Liver (tissue), 9 donors: ENCODE data around the gene ADAMTS20. TPM values are rescaled to one million over a fixed set of nuclear protein-coding genes. Genes with fewer than 3 reads are reported as not detected.

Source experiments
- DNase-seq: peaks from one replicate; pipeline ENCODE4 v3.0.0-alpha.2; 2017; ENCODE audit warnings: low spot score
- H3K27ac ChIP-seq, 2 donors: one replicate each; pipeline ENCODE4 v1.7.0; 2013; ENCODE audit warnings: inconsistent platforms in 2 of 2, low read length in 2 of 2, control low read depth in 1 of 2, low read depth in 1 of 2, mild to moderate bottlenecking in 1 of 2
- H3K27me3 ChIP-seq, 4 donors: one replicate each; pipeline versions ENCODE4 v1.6.1 to v1.7.0; 2013; ENCODE audit warnings: low read length in 3 of 4, inconsistent platforms in 1 of 4, mild to moderate bottlenecking in 1 of 4, moderate library complexity in 1 of 4; ENCODE audit not compliant: control insufficient read depth in 4 of 4, insufficient read depth in 4 of 4
- H3K36me3 ChIP-seq, 4 donors: one replicate each; pipeline versions ENCODE4 v1.6.1 to v1.7.0; 2013; ENCODE audit warnings: low read length in 3 of 4, mild to moderate bottlenecking in 3 of 4, low read depth in 1 of 4, moderate library complexity in 1 of 4; ENCODE audit not compliant: control insufficient read depth in 4 of 4, insufficient read depth in 3 of 4
- H3K4me1 ChIP-seq, 4 donors: one replicate each; pipeline versions ENCODE4 v1.6.1 to v1.7.0; 2013; ENCODE audit warnings: low read length in 3 of 4, mild to moderate bottlenecking in 3 of 4, moderate library complexity in 1 of 4; ENCODE audit not compliant: control insufficient read depth in 4 of 4, insufficient read depth in 4 of 4
- H3K4me3 ChIP-seq, 3 donors: one replicate each; pipeline versions ENCODE4 v1.6.1 to v1.7.0; 2013; ENCODE audit warnings: low read length in 3 of 3, control low read depth in 1 of 3, low read depth in 1 of 3, mild to moderate bottlenecking in 1 of 3
- H3K9ac ChIP-seq, 2 donors: one replicate each; pipeline ENCODE4 v1.7.0; 2013; ENCODE audit warnings: low read length in 2 of 2, mild to moderate bottlenecking in 2 of 2, moderate library complexity in 2 of 2, control low read depth in 1 of 2, low read depth in 1 of 2
- H3K9me3 ChIP-seq, 4 donors: one replicate each; pipeline versions ENCODE4 v1.6.1 to v1.7.0; 2013; ENCODE audit warnings: low read length in 3 of 4; ENCODE audit not compliant: control insufficient read depth in 4 of 4
- CTCF ChIP-seq: fragments of 150-350 bp; IDR thresholded peaks from 2 replicates; pipeline ENCODE4 v1.5.1; 2017; ENCODE audit warnings: improper control_type of control experiment, low read depth, low read length; ENCODE audit not compliant: missing input control
- EGR1 ChIP-seq, 2 donors: IDR thresholded peaks; 2 replicates each; pipeline ENCODE4 v1.6.1; 2016 to 2018; ENCODE audit warnings: antibody characterized with exemption in 2 of 2, low read depth in 2 of 2
- FOXA1 ChIP-seq: IDR thresholded peaks from 2 replicates; pipeline ENCODE4 v1.6.1; 2016; ENCODE audit warnings: antibody characterized with exemption
- FOXA2 ChIP-seq: IDR thresholded peaks from 2 replicates; pipeline ENCODE4 v1.6.1; 2016; ENCODE audit warnings: antibody characterized with exemption
- HNF4A ChIP-seq, 2 donors: conservative IDR thresholded peaks; 2 replicates each; pipeline ENCODE4 v1.6.1; 2016; ENCODE audit warnings: antibody characterized with exemption in 2 of 2, mild to moderate bottlenecking in 2 of 2
- HNF4G ChIP-seq: IDR thresholded peaks from 2 replicates; pipeline ENCODE4 v1.6.1; 2016; ENCODE audit warnings: antibody characterized with exemption
- NR2F2 ChIP-seq: IDR thresholded peaks from 2 replicates; pipeline ENCODE4 v1.6.1; 2016; ENCODE audit warnings: antibody characterized with exemption
- RAD21 ChIP-seq, 2 donors: IDR thresholded peaks; 2 replicates each; pipeline ENCODE4 v1.6.1; 2016; ENCODE audit warnings: antibody characterized with exemption in 2 of 2, mild to moderate bottlenecking in 2 of 2
- REST ChIP-seq: IDR thresholded peaks from 2 replicates; pipeline ENCODE4 v1.6.1; 2016; ENCODE audit warnings: antibody characterized with exemption, mild to moderate bottlenecking
- SP1 ChIP-seq: IDR thresholded peaks from 2 replicates; pipeline ENCODE4 v1.6.1; 2018; ENCODE audit warnings: antibody characterized with exemption, mild to moderate bottlenecking
- TAF1 ChIP-seq: conservative IDR thresholded peaks from 2 replicates; pipeline ENCODE4 v1.6.1; 2016; ENCODE audit warnings: antibody characterized with exemption, mild to moderate bottlenecking
- YY1 ChIP-seq: IDR thresholded peaks from 2 replicates; pipeline ENCODE4 v1.6.1; 2016; ENCODE audit warnings: antibody characterized with exemption, mild to moderate bottlenecking
- WGBS: extraction: QIAGEN DNeasy Blood & Tissue Kit; methylation state at CpG from one replicate; pipeline ENCODE4 v1.1.7; 2013; 5-methylcytosine and 5-hydroxymethylcytosine counted together
- polyA plus RNA-seq, 2 donors: library from polyadenylated mRNA; stranded (reverse) in 1 of 2; unstranded in 1 of 2; fragments of 200-250 nt in 1 of 2; fragments of >200 nt in 1 of 2; fragmentation: Nextera tagmentation in 1 of 2; extraction: Ambion mirVana in 1 of 2; gene quantifications; one replicate each; pipeline versions ENCODE4 v1.2.1 to v1.2.3, GENCODE V29; 2013 to 2015
- total RNA-seq, 2 donors: library from RNA; depleted of rRNA; stranded (reverse); fragments of >200 nt; gene quantifications; one replicate each; pipeline ENCODE4 v1.2.3, GENCODE V29; 2014
- TF ChIP-seq, protein P1 (sequence below): IDR thresholded peaks from 2 replicates; pipeline ENCODE4 v1.6.1; 2016; ENCODE audit warnings: antibody characterized with exemption
- TF ChIP-seq, protein P2 (sequence below): IDR thresholded peaks from 2 replicates; pipeline ENCODE4 v1.6.1; 2016; ENCODE audit warnings: antibody characterized with exemption
- donor health status: healthy.
- donor health status: healthy.
- donor health status: healthy.
- donor health status: healthy.
- donor health status: healthy.

The ADAMTS20 gene
- total and polyA plus RNA-seq, 4 donors: 0.05 TPM; not detected in 3

- TF ChIP-seq REST: no peak
Observed at GRCh38 chr12:43315961-43316360, 236.0 kb downstream of the ADAMTS20 start (continued).

DNA sequence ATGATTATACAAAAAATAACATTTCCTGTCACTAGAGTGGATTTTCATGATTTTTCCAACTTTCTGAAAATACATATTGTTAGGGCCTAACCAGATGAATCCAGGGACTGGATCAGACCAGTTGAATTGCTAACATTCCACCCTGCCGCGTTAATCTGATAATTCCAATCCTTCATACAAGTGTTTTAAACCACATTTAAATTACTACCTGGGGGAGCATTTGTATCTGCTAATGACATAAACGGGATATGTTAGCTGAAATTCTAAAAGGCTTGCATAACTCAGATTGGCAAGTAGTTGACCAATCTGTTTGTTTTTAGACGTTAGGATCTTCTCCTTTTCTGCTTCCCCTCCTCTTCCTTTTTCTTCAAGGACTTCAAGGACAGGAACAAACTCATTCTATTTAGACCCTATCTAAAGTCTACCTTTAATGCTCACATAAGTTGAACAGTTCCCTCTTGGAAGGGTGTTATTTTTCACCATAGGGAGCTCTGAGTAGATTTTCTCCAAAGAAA is 239.0 kb downstream of the ADAMTS20 start:
- TF ChIP-seq EGR1 (IDR thresholded peaks at IDR 0.05; ENCODE audit: low read depth in 2 of 2): no peak
- no peak for TF ChIP-seq FOXA1
- TF ChIP-seq FOXA2: no peak
- TF ChIP-seq RAD21 (IDR thresholded peaks at IDR 0.05): no peak
- TF ChIP-seq NR2F2: no peak
- TF ChIP-seq CTCF: no peak
- no peak for TF ChIP-seq SP1
- Histone ChIP-seq H3K9me3 (no peaks in the 10 kb centered on the region), H3K36me3 (no peaks in the 10 kb centered on the region), H3K9ac (no peak overlapping the region), H3K27ac (no peak overlapping the region), H3K4me1 (no peaks in the 10 kb centered on the region), H3K27me3 (no peaks in the 10 kb centered on the region), H3K4me3 (no peak overlapping the region)
- WGBS: 65% methylated on average over 4 of the region's 4 CpGs
- no peak for DNase-seq

DNA sequence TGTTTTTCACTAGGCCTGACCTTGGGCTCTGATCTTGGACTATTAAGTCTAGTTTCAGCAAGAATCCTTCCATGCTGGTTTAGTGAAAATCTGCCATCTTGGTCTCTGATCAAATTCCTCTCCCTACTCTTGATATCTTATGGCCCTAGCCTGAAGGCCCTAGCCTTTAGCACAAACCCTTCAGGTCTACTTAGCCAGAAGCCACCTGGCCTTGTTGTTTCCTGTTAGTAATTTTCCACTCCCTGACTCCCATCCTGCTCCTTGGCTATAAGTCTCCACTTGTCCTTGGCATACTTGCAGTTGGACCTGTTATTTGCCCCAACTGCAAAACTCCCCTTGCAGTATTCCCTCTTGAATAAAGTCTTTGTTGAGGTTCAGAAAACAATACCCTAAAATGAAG is 241.4 kb downstream of the ADAMTS20 start:
- H3K9ac ChIP-seq: no peak overlapping the region

More for the DNA sequence above, 241.4 kb downstream of the ADAMTS20 start:
- Histone ChIP-seq H3K9me3 (no peaks in the 10 kb centered on the region), H3K27me3 (no peaks in the 10 kb centered on the region), H3K4me1 (no peaks in the 10 kb centered on the region), H3K4me3 (no peak overlapping the region), H3K27ac (no peak overlapping the region), H3K36me3 (no peaks in the 10 kb centered on the region)
- TF ChIP-seq NR2F2 (no peak), FOXA1 (no peak), YY1 (no peak), TAF1 (no peak), EGR1 (IDR thresholded peaks at IDR 0.05; ENCODE audit: low read depth in 2 of 2) (no peak), CTCF (no peak), HNF4A (conservative IDR thresholded peaks at IDR 0.05) (no peak), REST (no peak), HNF4G (no peak)
- TF ChIP-seq, protein P1, sequence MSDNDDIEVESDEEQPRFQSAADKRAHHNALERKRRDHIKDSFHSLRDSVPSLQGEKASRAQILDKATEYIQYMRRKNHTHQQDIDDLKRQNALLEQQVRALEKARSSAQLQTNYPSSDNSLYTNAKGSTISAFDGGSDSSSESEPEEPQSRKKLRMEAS: no peak
- TF ChIP-seq, protein P2, sequence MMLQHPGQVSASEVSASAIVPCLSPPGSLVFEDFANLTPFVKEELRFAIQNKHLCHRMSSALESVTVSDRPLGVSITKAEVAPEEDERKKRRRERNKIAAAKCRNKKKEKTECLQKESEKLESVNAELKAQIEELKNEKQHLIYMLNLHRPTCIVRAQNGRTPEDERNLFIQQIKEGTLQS: no peak
- no peak for DNase-seq
